H9 (cell line): ENCODE measurements around the gene SLC15A5. TPM values are rescaled to one million over a fixed set of nuclear protein-coding genes. Genes with fewer than 3 reads are reported as not detected.

Source experiments
- DNase-seq: peaks from one replicate; pipeline ENCODE4 v3.0.0-alpha.2; 2017
- H2AFZ ChIP-seq: one replicate; pipeline ENCODE4 v1.6.1; 2013; ENCODE audit warnings: mild to moderate bottlenecking, low read length, control low read depth, moderate library complexity
- H2AK5ac ChIP-seq: 2 replicates; pipeline ENCODE4 v1.6.1; 2013; ENCODE audit warnings: low read length, control low read depth, mixed read lengths; ENCODE audit not compliant: insufficient read length
- H2BK120ac ChIP-seq: one replicate; pipeline ENCODE4 v1.6.1; 2013; ENCODE audit warnings: low read depth, mild to moderate bottlenecking, low read length, control low read depth, inconsistent platforms; ENCODE audit not compliant: poor library complexity, severe bottlenecking
- H2BK12ac ChIP-seq: 2 replicates; pipeline ENCODE4 v1.6.1; 2013; ENCODE audit warnings: low read length, control low read depth, mixed read lengths, low read depth; ENCODE audit not compliant: insufficient read length
- H2BK15ac ChIP-seq: 2 replicates; pipeline ENCODE4 v1.6.1; 2013; ENCODE audit warnings: low read depth, low read length, control low read depth
- H2BK20ac ChIP-seq: one replicate; pipeline ENCODE4 v1.6.1; 2013; ENCODE audit warnings: low read depth, mild to moderate bottlenecking, low read length, control low read depth, inconsistent platforms; ENCODE audit not compliant: poor library complexity, severe bottlenecking
- H2BK5ac ChIP-seq: 2 replicates; pipeline ENCODE4 v1.6.1; 2013; ENCODE audit warnings: low read length, control low read depth, mixed read lengths; ENCODE audit not compliant: insufficient read length
- H3K14ac ChIP-seq: 2 replicates; pipeline ENCODE4 v1.6.1; 2013; ENCODE audit warnings: low read length, control low read depth; ENCODE audit not compliant: insufficient read depth
- H3K18ac ChIP-seq: 2 replicates; pipeline ENCODE4 v1.6.1; 2013; ENCODE audit warnings: low read depth, mild to moderate bottlenecking, mixed read lengths, low read length, control low read depth; ENCODE audit not compliant: insufficient read length
- H3K23ac ChIP-seq: 2 replicates; pipeline ENCODE4 v1.6.1; 2013; ENCODE audit warnings: low read length, control low read depth, mixed read lengths, low read depth; ENCODE audit not compliant: insufficient read length
- H3K23me2 ChIP-seq: 2 replicates; pipeline ENCODE4 v1.6.1; 2013; ENCODE audit warnings: low read depth, mild to moderate bottlenecking, mixed read lengths, low read length, control low read depth; ENCODE audit not compliant: insufficient read length, poor library complexity, severe bottlenecking
- H3K27ac ChIP-seq: 2 replicates; pipeline ENCODE4 v1.5.1; 2013; ENCODE audit warnings: low read length, control low read depth, mixed read lengths, low read depth; ENCODE audit not compliant: insufficient read length
- H3K27me3 ChIP-seq: 2 replicates; pipeline ENCODE4 v1.6.1; 2013; ENCODE audit warnings: low read length, control low read depth, inconsistent platforms; ENCODE audit not compliant: insufficient read depth
- H3K4ac ChIP-seq: 2 replicates; pipeline ENCODE4 v1.6.1; 2013; ENCODE audit warnings: low read depth, mild to moderate bottlenecking, control low read depth, inconsistent platforms, low read length, moderate library complexity
- H3K4me1 ChIP-seq: 2 replicates; pipeline ENCODE4 v1.6.1; 2013; ENCODE audit warnings: low read length, control low read depth, inconsistent platforms; ENCODE audit not compliant: insufficient read depth
- H3K4me2 ChIP-seq: 2 replicates; pipeline ENCODE4 v1.6.1; 2013; ENCODE audit warnings: low read length, control low read depth, mixed read lengths; ENCODE audit not compliant: insufficient read length, insufficient read depth
- H3K56ac ChIP-seq: 2 replicates; pipeline ENCODE4 v1.6.1; 2013; ENCODE audit warnings: low read depth, mild to moderate bottlenecking, mixed read lengths, low read length, control low read depth; ENCODE audit not compliant: insufficient read length
- H3K79me1 ChIP-seq: 2 replicates; pipeline ENCODE4 v1.6.1; 2013; ENCODE audit warnings: low read depth, mild to moderate bottlenecking, moderate library complexity, low read length, control low read depth, inconsistent platforms; ENCODE audit not compliant: insufficient read depth, poor library complexity, severe bottlenecking
- H3K79me2 ChIP-seq: 2 replicates; pipeline ENCODE4 v1.6.1; 2013; ENCODE audit warnings: low read length, control low read depth, inconsistent platforms; ENCODE audit not compliant: insufficient read depth
- H3K9ac ChIP-seq: 2 replicates; pipeline ENCODE4 v1.6.1; 2013; ENCODE audit warnings: low read length, control low read depth, mixed read lengths; ENCODE audit not compliant: insufficient read length; ENCODE audit errors: extremely low read depth
- H3K9me3 ChIP-seq: one replicate; pipeline ENCODE4 v1.6.1; 2013; ENCODE audit warnings: low read depth, low read length, inconsistent platforms; ENCODE audit not compliant: control insufficient read depth
- H3T11ph ChIP-seq: one replicate; pipeline ENCODE4 v1.6.1; 2013; ENCODE audit warnings: mild to moderate bottlenecking, low read length, control low read depth, inconsistent platforms
- H4K20me1 ChIP-seq: one replicate; pipeline ENCODE4 v1.6.1; 2013; ENCODE audit not compliant: control insufficient read depth, insufficient read length, insufficient read depth
- H4K5ac ChIP-seq: 2 replicates; pipeline ENCODE4 v1.6.1; 2013; ENCODE audit warnings: low read depth, mild to moderate bottlenecking, mixed read lengths, low read length, control low read depth; ENCODE audit not compliant: insufficient read length
- H4K8ac ChIP-seq: replicated peaks from 2 replicates; pipeline ENCODE4 v1.6.1; 2013; ENCODE audit warnings: low read length, control low read depth, mixed read lengths, low read depth; ENCODE audit not compliant: insufficient read length
- H4K91ac ChIP-seq: 2 replicates; pipeline ENCODE4 v1.6.1; 2013; ENCODE audit warnings: low read depth, mild to moderate bottlenecking, moderate library complexity, mixed read lengths, low read length, control low read depth; ENCODE audit not compliant: insufficient read length
- H3K27ac Mint-ChIP-seq, 3 experiments: 2 replicates in 2 of 3; 3 replicates in 1 of 3; pipeline ENCODE4 v1.8.0; 2020 to 2021; ENCODE audit warnings: mixed read lengths in 3 of 3, mild to moderate bottlenecking in 1 of 3, moderate library complexity in 1 of 3
- H3K27me3 Mint-ChIP-seq: 2 replicates; pipeline ENCODE4 v1.8.0; 2021; ENCODE audit warnings: low read depth, mild to moderate bottlenecking, moderate library complexity, mixed read lengths
- H3K36me3 Mint-ChIP-seq, 3 experiments: 2 replicates in 2 of 3; 3 replicates in 1 of 3; pipeline ENCODE4 v1.8.0; 2020 to 2021; ENCODE audit warnings: low read depth in 3 of 3, mixed read lengths in 3 of 3; ENCODE audit not compliant: insufficient read depth in 1 of 3
- H3K4me1 Mint-ChIP-seq, 2 experiments: 2 replicates each; pipeline ENCODE4 v1.8.0; 2020; ENCODE audit warnings: mixed read lengths in 2 of 2
- H3K4me3 Mint-ChIP-seq, 2 experiments: 2 replicates in 1 of 2; 3 replicates in 1 of 2; pipeline ENCODE4 v1.8.0; 2020 to 2021; ENCODE audit warnings: mild to moderate bottlenecking in 2 of 2, mixed read lengths in 2 of 2, moderate library complexity in 1 of 2
- H3K9me3 Mint-ChIP-seq, 2 experiments: 2 replicates in 1 of 2; 3 replicates in 1 of 2; pipeline ENCODE4 v1.8.0; 2020; ENCODE audit warnings: mild to moderate bottlenecking in 2 of 2, mixed read lengths in 2 of 2, moderate library complexity in 1 of 2
- CTCF ChIP-seq: fragments of 200-600 bp; sonication (generic); conservative IDR thresholded peaks from 3 replicates; pipeline ENCODE4 v1.8.0; 2021; ENCODE audit warnings: antibody characterized with exemption, mild to moderate bottlenecking
- WGBS: extraction: QIAGEN DNeasy Blood & Tissue Kit; methylation state at CpG from one replicate; pipeline ENCODE4 v1.1.7; 2013; ENCODE audit warnings: missing lambda C conversion rate, low lambda C conversion rate, mixed read lengths; ENCODE audit not compliant: insufficient read length; ENCODE audit errors: extremely low coverage; 5-methylcytosine and 5-hydroxymethylcytosine counted together
- total RNA-seq: library from RNA; stranded (reverse); gene quantifications from 2 replicates; pipeline ENCODE4 v1.2.1, GENCODE V29; 2021

The SLC15A5 gene
- total RNA-seq, 1 experiment from 2014 or later = not detected

GRCh38 chr12:16300736-16301135 is 23.3 kb upstream of the SLC15A5 start:
- H4K8ac ChIP-seq = no peak overlapping the region
- no peak overlapping the region for H3T11ph ChIP-seq
- H3K9me3 Mint-ChIP-seq = no peaks in the 10 kb centered on the region
- no peak overlapping the region for H3K18ac ChIP-seq
- no peaks in the 10 kb centered on the region for H3K79me2 ChIP-seq
- H2BK120ac ChIP-seq = no peak overlapping the region
- H4K20me1 ChIP-seq = no peaks in the 10 kb centered on the region
- no peak overlapping the region for H3K14ac ChIP-seq
- no peak overlapping the region for H3K9ac ChIP-seq
- no peak for TF ChIP-seq CTCF
- H3K4ac ChIP-seq = no peak overlapping the region
- H2BK20ac ChIP-seq = no peak overlapping the region
- H3K4me2 ChIP-seq = no peak overlapping the region
- DNase-seq = no peak
- H3K27ac ChIP-seq = no peak overlapping the region
- H3K27ac Mint-ChIP-seq = no peak overlapping the region
- no peak overlapping the region for H2BK12ac ChIP-seq
- H2AK5ac ChIP-seq = no peak overlapping the region
- no peaks in the 10 kb centered on the region for H3K9me3 ChIP-seq
- no peaks in the 10 kb centered on the region for H3K4me1 ChIP-seq
- H3K36me3 Mint-ChIP-seq = no peaks in the 10 kb centered on the region; a peak in 1 of 7 replicates
- H2BK5ac ChIP-seq = no peak overlapping the region
- H4K5ac ChIP-seq = no peak overlapping the region
- H3K56ac ChIP-seq = no peak overlapping the region
- H3K4me3 Mint-ChIP-seq = no peak overlapping the region
- no peaks in the 10 kb centered on the region for H3K27me3 ChIP-seq
- H3K27me3 Mint-ChIP-seq = no peaks in the 10 kb centered on the region
- H4K91ac ChIP-seq = no peak overlapping the region
- no peak overlapping the region for H2BK15ac ChIP-seq
- no peak overlapping the region for H3K23ac ChIP-seq
- H3K79me1 ChIP-seq = no peaks in the 10 kb centered on the region
- WGBS = no CpG with 5 or more reads among the region's 7 CpGs
- H2AFZ ChIP-seq = no peak overlapping the region
- H3K4me1 Mint-ChIP-seq = peaks cover 3 to 4% of the 10 kb centered on the region in 2 experiments
- H3K23me2 ChIP-seq = no peaks in the 10 kb centered on the region
